GM21737 (cell line): ENCODE results near the gene GRIK3.
"Not testable (repeated sequence)": the region's sequence is repeated elsewhere in the genome, so short reads cannot be mapped to it uniquely, and the experiment has no call there.

Experiments
- ATAC-seq: cut with Tn5 transposase; IDR thresholded peaks from one replicate; pipeline ENCODE4 v1.9.1; 2021; ENCODE audit warnings: mild to moderate bottlenecking, moderate library complexity; ENCODE audit not compliant: unreplicated experiment

Gene GRIK3

GRCh38 chr1:36911561-36912364 lies 122.6 kb downstream of the GRIK3 start:
- ATAC-seq = no peak

DNA sequence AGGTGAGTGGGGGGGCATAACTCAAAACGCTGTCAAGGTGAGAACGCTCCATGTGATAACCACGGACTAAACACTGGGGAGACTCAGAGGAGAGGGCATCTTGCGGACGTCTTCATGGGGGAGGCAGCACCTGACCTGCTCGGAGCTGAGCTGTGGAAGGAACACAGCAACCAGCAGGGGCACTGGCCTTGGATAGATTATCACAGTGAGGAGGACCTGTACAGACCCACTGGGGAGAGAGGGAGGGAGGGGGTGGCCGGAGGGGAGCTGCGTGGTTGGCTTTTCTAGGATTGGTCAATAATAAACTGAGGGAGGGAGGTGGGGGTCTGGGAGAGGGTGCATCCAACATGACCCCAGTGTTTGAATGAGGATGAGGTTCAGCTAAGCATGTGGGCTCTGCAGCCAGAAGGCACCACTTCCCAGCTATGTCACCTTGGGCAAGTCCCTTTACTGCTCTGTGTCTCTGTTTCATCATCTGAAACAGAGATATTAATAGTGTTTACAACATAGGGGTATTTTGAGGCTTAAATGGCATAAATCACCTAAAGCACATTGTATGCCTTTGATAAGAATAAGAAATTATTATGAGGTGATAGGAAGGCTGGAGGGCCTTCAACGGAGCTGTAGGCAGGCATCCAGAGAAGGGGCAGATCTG lies 123.3 kb downstream of the GRIK3 start:
- ATAC-seq = no peak

GRCh38 chr1:36909946-36910725 lies 124.2 kb downstream of the GRIK3 start:
- ATAC-seq = no peak

- not testable (repeated sequence) for ATAC-seq
Measured at GRCh38 chr1:36909359-36909758, 125.0 kb downstream of the GRIK3 start.

GRCh38 chr1:36908096-36908495 lies 126.2 kb downstream of the GRIK3 start:
- no peak for ATAC-seq

DNA sequence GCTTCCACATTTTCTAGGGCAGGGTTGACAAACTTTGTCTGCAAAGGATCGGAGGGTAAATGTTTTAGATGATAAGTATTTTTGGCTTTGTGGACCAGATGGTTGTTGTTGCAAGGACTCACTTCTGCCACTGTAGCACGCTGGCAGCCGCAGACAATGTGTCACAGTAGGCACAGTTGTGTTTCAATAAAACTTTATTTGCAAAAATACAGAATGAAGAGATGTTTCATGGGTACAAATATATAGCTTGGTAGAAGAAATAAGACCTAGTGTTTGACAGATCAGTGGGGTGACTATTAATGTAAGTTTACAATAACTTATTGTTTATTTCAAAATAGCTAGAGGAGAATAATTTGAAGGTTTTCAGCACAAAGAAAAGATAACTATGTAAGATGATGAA lies 127.8 kb downstream of the GRIK3 start:
- ATAC-seq = no peak

- no peak for ATAC-seq
Measured at GRCh38 chr1:36905941-36906340, 128.4 kb downstream of the GRIK3 start.

DNA sequence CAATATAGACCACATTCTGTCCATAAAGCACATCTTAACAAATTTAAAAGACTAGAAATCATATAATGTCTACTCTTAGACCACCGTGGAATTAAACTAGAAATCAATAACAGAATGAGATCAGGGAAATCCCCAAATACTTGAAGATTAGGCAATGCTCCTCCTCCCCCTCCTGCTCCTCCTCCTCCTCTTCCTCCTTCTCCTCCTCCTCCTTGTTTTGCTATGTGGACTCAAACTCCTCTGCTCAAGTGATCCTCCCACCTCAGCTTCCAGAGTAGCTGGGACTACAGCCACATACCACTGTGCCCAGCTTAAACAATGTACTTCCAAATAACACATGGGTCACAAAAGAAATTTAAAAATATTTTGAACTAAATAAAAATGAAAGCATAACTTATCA lies 134.2 kb downstream of the GRIK3 start:
- no peak for ATAC-seq

GRCh38 chr1:36897813-36898212 lies 136.5 kb downstream of the GRIK3 start:
- ATAC-seq = not testable (repeated sequence)

DNA sequence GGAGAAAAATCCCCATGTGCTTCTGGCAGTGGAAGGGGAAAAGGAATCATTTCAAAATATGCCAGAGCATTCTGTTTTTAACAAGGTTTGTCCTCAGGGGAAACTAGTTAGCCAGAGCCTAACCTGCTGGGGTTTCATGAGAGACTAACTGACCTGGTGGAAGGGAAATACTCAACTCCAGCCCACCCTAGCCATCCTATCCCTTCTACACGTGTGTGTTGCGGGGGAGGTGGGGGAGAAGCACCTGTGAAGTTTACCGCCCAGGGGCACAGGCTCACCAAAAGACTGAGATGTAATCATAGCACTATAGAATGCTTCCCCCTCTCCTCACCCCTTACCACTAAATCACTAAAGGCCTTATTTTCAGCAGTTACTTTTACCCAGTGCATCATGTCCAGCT lies 139.5 kb downstream of the GRIK3 start:
- no peak for ATAC-seq

GRCh38 chr1:36890776-36891175 lies 143.5 kb downstream of the GRIK3 start:
- no peak for ATAC-seq

DNA sequence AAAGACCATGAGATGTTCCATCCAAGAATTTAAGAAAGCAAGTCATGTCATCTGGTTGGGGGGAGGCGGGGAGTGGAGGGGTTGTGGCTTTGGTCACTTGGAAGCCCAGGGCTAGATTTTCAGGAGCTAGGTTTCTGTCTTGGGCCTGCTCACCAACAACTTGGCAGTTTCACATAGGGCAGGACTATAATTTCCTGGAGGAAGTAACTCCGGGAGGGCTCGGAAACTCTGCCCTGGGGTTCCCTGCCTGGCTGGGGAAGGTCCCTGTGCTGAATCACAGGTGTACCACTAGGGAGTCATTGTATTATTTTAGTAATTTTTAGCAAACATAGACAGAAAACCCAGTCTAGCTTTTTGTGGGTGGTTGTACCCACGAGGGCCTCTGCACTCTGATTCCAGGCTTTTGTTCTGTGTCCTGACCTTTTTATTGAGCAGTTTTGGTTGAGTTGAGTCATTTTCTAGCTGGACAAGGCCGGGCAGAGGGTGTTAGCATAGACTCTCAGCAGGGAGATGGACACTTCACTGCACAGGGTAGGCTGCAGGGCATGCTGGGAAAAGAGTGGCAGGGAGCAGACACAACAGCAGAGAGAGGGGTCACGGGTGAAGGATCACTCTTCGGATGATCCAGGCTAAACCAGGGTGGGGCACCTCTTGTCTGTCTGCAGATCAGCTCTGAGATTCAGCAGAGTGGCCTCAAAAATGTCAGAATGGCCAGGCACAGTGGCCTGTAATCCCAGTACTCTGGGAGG lies 144.7 kb downstream of the GRIK3 start:
- ATAC-seq = no peak

DNA sequence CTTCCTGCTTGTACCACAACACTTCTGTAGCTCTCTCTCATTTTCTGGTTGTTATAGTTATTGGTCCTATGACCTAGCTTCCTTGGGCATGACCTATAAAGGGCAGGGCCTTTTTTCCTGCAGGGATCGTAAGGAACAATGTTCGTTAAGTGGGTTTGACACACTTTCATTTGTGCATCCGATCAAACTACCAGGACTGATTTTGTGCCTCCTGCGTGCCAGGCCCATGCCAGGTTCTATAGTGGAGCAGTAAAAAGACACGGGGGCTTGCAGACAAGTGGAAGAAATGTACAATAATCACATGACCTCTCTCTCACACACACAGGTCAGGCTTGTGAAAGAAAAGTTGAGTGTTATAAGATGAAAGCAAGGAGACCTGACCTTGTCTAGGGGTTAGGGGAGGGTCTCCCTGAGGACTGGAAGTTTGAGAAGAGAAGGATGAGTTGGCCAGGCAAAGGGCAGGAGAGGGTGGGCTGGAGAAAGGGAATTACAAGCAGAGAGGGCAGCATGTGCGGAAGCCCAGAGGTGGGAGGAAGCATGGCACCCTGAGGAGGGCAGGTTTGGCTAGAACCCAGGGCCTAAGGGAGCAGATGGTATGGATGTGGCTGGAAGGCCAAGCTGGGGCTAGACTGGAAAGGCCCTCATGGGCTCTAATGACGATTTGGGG lies 145.4 kb downstream of the GRIK3 start:
- ATAC-seq = no peak

DNA sequence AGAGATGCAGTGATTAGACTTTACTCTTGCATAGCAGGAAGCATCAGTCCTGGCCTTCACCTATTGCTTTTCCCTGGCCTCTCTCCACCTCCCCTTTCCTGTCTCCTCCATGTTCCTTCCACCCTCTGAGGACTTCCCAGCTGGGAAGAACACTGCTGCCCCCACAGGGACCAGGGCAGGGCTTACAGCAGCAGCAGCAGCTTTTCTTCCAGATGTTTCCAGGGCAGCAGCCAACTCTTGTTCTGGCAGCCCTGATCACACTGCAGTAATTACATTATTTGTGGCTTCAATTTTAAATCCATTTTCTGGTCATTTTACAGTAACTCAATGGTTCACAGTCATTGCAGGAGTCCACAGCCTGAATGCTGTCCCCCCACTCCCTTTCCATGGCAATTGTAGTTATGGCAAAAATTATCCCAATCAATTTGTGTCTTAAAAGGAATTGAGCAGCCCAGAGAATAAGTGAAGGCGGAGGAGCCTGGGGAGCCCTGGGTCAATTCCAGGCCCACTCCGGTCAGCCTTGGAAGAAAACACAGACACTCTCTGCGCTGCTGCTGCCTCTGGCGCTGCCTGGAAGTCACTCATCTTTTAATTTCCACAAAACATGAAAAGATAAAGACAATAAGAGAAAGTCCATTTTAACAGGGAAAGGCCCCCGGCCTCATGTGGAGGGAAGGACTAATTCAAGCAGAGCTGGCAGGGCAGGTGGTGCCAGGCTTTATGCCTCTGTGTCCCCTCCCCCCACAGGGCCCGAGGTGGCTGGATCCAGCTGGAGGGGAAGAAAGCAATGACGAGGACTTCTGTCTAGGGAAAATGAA lies 148.6 kb downstream of the GRIK3 start:
- ATAC-seq = no peak

- ATAC-seq = no peak
Measured at GRCh38 chr1:36884801-36885200, 149.5 kb downstream of the GRIK3 start.

- ATAC-seq = no peak
Measured at GRCh38 chr1:36884029-36884701, 150.2 kb downstream of the GRIK3 start.

DNA sequence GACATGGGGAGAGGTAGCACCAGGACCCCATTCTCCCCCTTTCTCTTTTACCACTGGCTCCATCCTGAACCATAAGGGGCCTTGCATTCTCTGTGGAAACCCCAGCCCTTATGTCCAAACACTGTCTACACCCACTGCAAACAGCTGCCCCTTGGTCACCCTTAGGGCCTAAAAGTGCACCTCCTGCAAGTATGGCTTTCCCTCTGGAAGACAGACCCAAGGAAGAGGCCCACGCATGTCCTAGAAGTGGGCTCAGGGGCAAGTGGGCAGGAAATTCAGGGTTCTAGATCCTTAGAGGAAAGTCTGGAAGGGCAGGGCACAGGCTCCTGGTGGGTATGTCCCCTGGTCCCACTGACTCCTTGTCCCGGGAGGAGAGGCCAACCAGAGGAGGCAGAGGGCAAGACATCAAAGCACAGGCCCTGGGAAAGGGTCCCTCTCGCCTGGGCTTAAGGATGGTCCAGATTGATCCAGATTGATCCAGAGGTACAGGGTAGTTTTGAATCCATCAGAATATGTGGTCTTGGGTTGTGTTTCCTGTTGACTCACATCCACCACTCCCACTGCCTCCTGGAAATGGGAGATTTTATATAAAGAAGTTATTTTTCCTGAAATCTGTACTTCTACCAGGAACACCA lies 150.9 kb downstream of the GRIK3 start:
- no peak for ATAC-seq

- ATAC-seq = no peak
Measured at GRCh38 chr1:36882536-36883285, 151.6 kb downstream of the GRIK3 start.
